CD14-positive monocyte (primary cell): ENCODE measurements around the gene MIA. TPM values are rescaled to one million over a fixed set of nuclear protein-coding genes. Genes with fewer than 3 reads are reported as not detected.
"Not testable (repeated sequence)": the region's sequence is repeated elsewhere in the genome, so short reads cannot be mapped to it uniquely, and the experiment has no call there.

Experiments
- DNase-seq, 3 donors: peaks; one replicate each; pipeline ENCODE4 v3.0.0-alpha.2; 2011 to 2022
- H2AFZ ChIP-seq: 2 replicates; pipeline ENCODE4 v1.6.0; 2012; ENCODE audit warnings: mild to moderate bottlenecking, low read depth, low read length, inconsistent platforms; ENCODE audit not compliant: insufficient read depth, poor library complexity, severe bottlenecking
- H3K27ac ChIP-seq, 2 donors: 1 replicate in 1 of 2; 2 replicates in 1 of 2; pipeline ENCODE4 v1.5.1; 2012 to 2013; ENCODE audit warnings: low read length in 2 of 2, control low read depth in 1 of 2, inconsistent platforms in 1 of 2, low read depth in 1 of 2, mild to moderate bottlenecking in 1 of 2
- H3K27me3 ChIP-seq, 2 donors: one replicate each; pipeline versions ENCODE4 v1.6.0 to v1.6.1; 2011 to 2013; ENCODE audit warnings: low read length in 2 of 2; ENCODE audit not compliant: control insufficient read depth in 2 of 2, insufficient read depth in 2 of 2
- H3K36me3 ChIP-seq, 2 donors: replicated peaks in 1 of 2; 1 replicate in 1 of 2; 2 replicates in 1 of 2; pipeline versions ENCODE4 v1.5.1 to v1.6.1; 2012 to 2013; ENCODE audit warnings: low read length in 2 of 2, control low read depth in 1 of 2, inconsistent platforms in 1 of 2, mild to moderate bottlenecking in 1 of 2; ENCODE audit not compliant: insufficient read depth in 2 of 2, control insufficient read depth in 1 of 2
- H3K4me1 ChIP-seq, 2 donors: 1 replicate in 1 of 2; 2 replicates in 1 of 2; pipeline versions ENCODE4 v1.5.1 to v1.6.1; 2012 to 2013; ENCODE audit warnings: low read length in 2 of 2, control low read depth in 1 of 2, inconsistent platforms in 1 of 2, mild to moderate bottlenecking in 1 of 2, moderate library complexity in 1 of 2; ENCODE audit not compliant: insufficient read depth in 2 of 2, control insufficient read depth in 1 of 2
- H3K4me2 ChIP-seq: replicated peaks from 2 replicates; pipeline ENCODE3; 2012; ENCODE audit warnings: low read length, moderate library complexity, mild to moderate bottlenecking; ENCODE audit not compliant: poor library complexity, severe bottlenecking; ENCODE audit errors: extremely low read depth
- H3K4me3 ChIP-seq, 3 experiments: fragments of 200-600 bp in 1 of 3; sonication (generic) in 1 of 3; replicated peaks in 1 of 3; 1 replicate in 2 of 3; 2 replicates in 1 of 3; pipeline ENCODE4 v1.5.1; 2011 to 2013; ENCODE audit warnings: low read length in 3 of 3, mild to moderate bottlenecking in 3 of 3, control low read depth in 2 of 3, low read depth in 2 of 3, inconsistent platforms in 1 of 3, moderate library complexity in 1 of 3
- H3K79me2 ChIP-seq: 2 replicates; pipeline ENCODE4 v1.6.0; 2012; ENCODE audit warnings: mild to moderate bottlenecking, control low read depth, inconsistent platforms, low read length, moderate library complexity; ENCODE audit not compliant: insufficient read depth
- H3K9ac ChIP-seq: 2 replicates; pipeline ENCODE4 v1.6.0; 2017; ENCODE audit warnings: low read length, mild to moderate bottlenecking; ENCODE audit not compliant: insufficient read depth, poor library complexity, severe bottlenecking
- H3K9me3 ChIP-seq, 2 donors: replicated peaks in 1 of 2; 1 replicate in 1 of 2; 2 replicates in 1 of 2; pipeline versions ENCODE4 v1.5.1 to v1.6.1; 2012 to 2013; ENCODE audit warnings: low read length in 2 of 2, control low read depth in 1 of 2; ENCODE audit not compliant: control insufficient read depth in 1 of 2, insufficient read depth in 1 of 2
- H4K20me1 ChIP-seq: 2 replicates; pipeline ENCODE4 v1.6.0; 2012; ENCODE audit warnings: mild to moderate bottlenecking, low read length, control low read depth, moderate library complexity; ENCODE audit not compliant: insufficient read depth
- H3K27ac Mint-ChIP-seq, 7 donors: one replicate each; pipeline ENCODE4 v1.8.0; 2020; ENCODE audit warnings: mild to moderate bottlenecking in 7 of 7, mixed read lengths in 7 of 7, moderate library complexity in 6 of 7, inconsistent platforms in 2 of 7
- H3K27me3 Mint-ChIP-seq, 3 donors: one replicate each; pipeline ENCODE4 v1.8.0; 2021 to 2022; ENCODE audit warnings: low read depth in 3 of 3, mild to moderate bottlenecking in 3 of 3, mixed read lengths in 3 of 3, moderate library complexity in 3 of 3, inconsistent platforms in 1 of 3
- H3K36me3 Mint-ChIP-seq, 2 donors: one replicate each; pipeline ENCODE4 v1.8.0; 2020; ENCODE audit warnings: mixed read lengths in 2 of 2, inconsistent platforms in 1 of 2, mild to moderate bottlenecking in 1 of 2
- H3K4me1 Mint-ChIP-seq: one replicate; pipeline ENCODE4 v1.8.0; 2020; ENCODE audit warnings: mild to moderate bottlenecking, mixed read lengths
- H3K4me3 Mint-ChIP-seq, 2 donors: one replicate each; pipeline ENCODE4 v1.8.0; 2020; ENCODE audit warnings: mild to moderate bottlenecking in 2 of 2, mixed read lengths in 2 of 2, moderate library complexity in 1 of 2
- H3K9me3 Mint-ChIP-seq, 7 donors: one replicate each; pipeline ENCODE4 v1.8.0; 2020 to 2022; ENCODE audit warnings: mixed read lengths in 7 of 7, mild to moderate bottlenecking in 6 of 7, moderate library complexity in 6 of 7, inconsistent platforms in 2 of 7
- CTCF ChIP-seq: fragments of 200-600 bp; IDR thresholded peaks from one replicate; pipeline ENCODE4 v1.8.0; 2022; ENCODE audit warnings: antibody characterized with exemption, mild to moderate bottlenecking
- WGBS: methylation state at CpG from one replicate; pipeline ENCODE4 v1.1.5; 2013; ENCODE audit warnings: missing lambda C conversion rate; ENCODE audit not compliant: insufficient coverage; 5-methylcytosine and 5-hydroxymethylcytosine counted together
- intact Hi-C, 2 donors: fragments of 100-400 bp; cut with micrococcal nuclease; formaldehyde crosslinking; loops; one replicate each; pipeline versions ENCODE4 v1.15.0 to v1.15.1; 2023
- polyA plus RNA-seq, 3 donors: library from polyadenylated mRNA; depleted of rRNA in 1 of 3; unstranded in 2 of 3; stranded (reverse) in 1 of 3; fragments of 300-500 nt in 2 of 3; fragments of >200 nt in 1 of 3; fragmentation: Illumina TruSeq in 2 of 3; gene quantifications; 1 replicate in 2 of 3; 2 replicates in 1 of 3; pipeline ENCODE4 v1.2.3, GENCODE V29; 2012 to 2021

MIA gene
- polyA plus RNA-seq, 3 donors = 0.47 TPM; not detected in 2

- no peak for DNase-seq
- Histone ChIP-seq H3K9me3 (no peaks in the 10 kb centered on the region), H3K36me3 (peaks cover 32 to 73% of the 10 kb centered on the region in 2 donors), H4K20me1 (peaks cover 34% of the 10 kb centered on the region), H3K4me1 (peaks cover 5 to 7% of the 10 kb centered on the region in 2 donors), H3K9ac (no peak overlapping the region), H3K4me3 (no peak overlapping the region), H3K79me2 (peaks cover 18% of the 10 kb centered on the region), H3K4me2 (no peak overlapping the region), H2AFZ (no peak overlapping the region), H3K27me3 (no peaks in the 10 kb centered on the region), H3K27ac (no peak overlapping the region)
- peaks cover 0 to 6% (median 0%) of the 10 kb centered on the region in 3 donors for H3K27me3 Mint-ChIP-seq
- peaks cover 19% of the 10 kb centered on the region for H3K4me1 Mint-ChIP-seq
- H3K27ac Mint-ChIP-seq = peak overlapping the region in 3 of 7 donors; percentile 10 to 52 (median 18)
- H3K36me3 Mint-ChIP-seq = peaks cover 64 to 80% of the 10 kb centered on the region in 2 donors
- H3K9me3 Mint-ChIP-seq = peaks cover 0 to 1% (median 0%) of the 10 kb centered on the region in 7 donors
- 100% methylated on average over 5 of the region's 14 CpGs for WGBS
- no peak overlapping the region for H3K4me3 Mint-ChIP-seq
- TF ChIP-seq CTCF = no peak
- intact Hi-C loops = no loop called here
Measured at GRCh38 chr19:40783711-40784110, 8.4 kb downstream of the MIA start.

GRCh38 chr19:40784146-40784545 lies 8.8 kb downstream of the MIA start:
- H3K4me2 ChIP-seq, H3K9me3 Mint-ChIP-seq, DNase-seq, H3K27ac ChIP-seq, H2AFZ ChIP-seq, H3K9ac ChIP-seq, H3K4me1 ChIP-seq, H3K4me3 ChIP-seq, H3K27me3 ChIP-seq, intact Hi-C loops, H3K4me3 Mint-ChIP-seq, H3K9me3 ChIP-seq, H3K27me3 Mint-ChIP-seq: not testable (repeated sequence)
- peaks cover 13% of the 10 kb centered on the region for H3K79me2 ChIP-seq
- H3K36me3 Mint-ChIP-seq = peaks cover 67 to 84% of the 10 kb centered on the region in 2 donors
- H4K20me1 ChIP-seq = peaks cover 29% of the 10 kb centered on the region
- peak overlapping the region in 2 of 7 donors; percentile 18 to 52 for H3K27ac Mint-ChIP-seq
- WGBS = 100% methylated on average over 1 of the region's 2 CpGs
- peaks cover 15% of the 10 kb centered on the region for H3K4me1 Mint-ChIP-seq
- peaks cover 32 to 73% of the 10 kb centered on the region in 2 donors for H3K36me3 ChIP-seq
